Uterus (tissue), 2 donors: Measurements from ENCODE around the gene BMPR1B.

ENCODE experiments used
- POLR2A ChIP-seq, 2 donors: fragments of 450-650 bp; IDR thresholded peaks; one replicate each; pipeline ENCODE4 v1.6.1; 2016; ENCODE audit warnings: antibody characterized with exemption in 2 of 2, mild to moderate bottlenecking in 1 of 2, moderate library complexity in 1 of 2
- TF ChIP-seq, protein P1 (sequence below), 4 experiments: fragments of 200-600 bp in 2 of 4; fragments of 450-650 bp in 2 of 4; sonication (generic) in 2 of 4; IDR thresholded peaks; one replicate each; pipeline ENCODE4 v1.5.1; 2016 to 2019; ENCODE audit warnings: antibody characterized with exemption in 4 of 4, mild to moderate bottlenecking in 2 of 4, moderate library complexity in 1 of 4

DNA sequence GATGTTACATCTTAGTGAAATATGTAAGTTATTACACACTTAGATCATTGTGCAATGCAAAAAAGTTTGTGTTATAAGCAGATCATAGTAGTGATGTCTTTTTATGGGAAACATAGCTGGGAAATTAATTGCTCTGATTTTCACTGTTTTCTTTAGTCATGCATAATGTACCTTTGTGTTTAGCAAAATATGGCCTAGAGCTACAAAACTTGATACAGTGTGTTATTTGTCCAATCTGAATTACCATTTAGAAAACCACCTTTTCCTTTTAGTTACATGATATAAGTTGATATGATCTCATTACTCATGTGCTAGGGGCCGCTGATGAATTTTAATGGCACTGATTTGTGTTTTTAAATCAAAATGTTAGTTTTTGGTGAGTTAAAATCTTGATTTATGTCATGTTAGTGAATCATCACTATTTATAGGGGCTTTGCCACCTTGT is 2.0 kb downstream of the BMPR1B start:
- TF ChIP-seq, protein P1, sequence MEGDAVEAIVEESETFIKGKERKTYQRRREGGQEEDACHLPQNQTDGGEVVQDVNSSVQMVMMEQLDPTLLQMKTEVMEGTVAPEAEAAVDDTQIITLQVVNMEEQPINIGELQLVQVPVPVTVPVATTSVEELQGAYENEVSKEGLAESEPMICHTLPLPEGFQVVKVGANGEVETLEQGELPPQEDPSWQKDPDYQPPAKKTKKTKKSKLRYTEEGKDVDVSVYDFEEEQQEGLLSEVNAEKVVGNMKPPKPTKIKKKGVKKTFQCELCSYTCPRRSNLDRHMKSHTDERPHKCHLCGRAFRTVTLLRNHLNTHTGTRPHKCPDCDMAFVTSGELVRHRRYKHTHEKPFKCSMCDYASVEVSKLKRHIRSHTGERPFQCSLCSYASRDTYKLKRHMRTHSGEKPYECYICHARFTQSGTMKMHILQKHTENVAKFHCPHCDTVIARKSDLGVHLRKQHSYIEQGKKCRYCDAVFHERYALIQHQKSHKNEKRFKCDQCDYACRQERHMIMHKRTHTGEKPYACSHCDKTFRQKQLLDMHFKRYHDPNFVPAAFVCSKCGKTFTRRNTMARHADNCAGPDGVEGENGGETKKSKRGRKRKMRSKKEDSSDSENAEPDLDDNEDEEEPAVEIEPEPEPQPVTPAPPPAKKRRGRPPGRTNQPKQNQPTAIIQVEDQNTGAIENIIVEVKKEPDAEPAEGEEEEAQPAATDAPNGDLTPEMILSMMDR (IDR thresholded peaks at IDR 0.05), result no peak
- no peak for TF ChIP-seq POLR2A (IDR thresholded peaks at IDR 0.05)
